IMR-90 (cell line): Measurements from ENCODE around the gene RERGL. TPM values are rescaled to one million over a fixed set of nuclear protein-coding genes. Genes with fewer than 3 reads are reported as not detected.

ENCODE experiments used
- ATAC-seq: fragments of 200-7000 bp; cut with Tn5 transposase; 2 replicates; pipeline ENCODE4 v1.9.1; 2020; ENCODE audit warnings: low read depth, mild to moderate bottlenecking, moderate library complexity
- BruUV-seq: library from RNA; stranded (reverse); fragments of 400-500 nt; replicated peaks from 2 replicates; lab custom pipeline; 2021; lab: Mats Ljungman, UMichigan
- CTCF ChIA-PET: fragments of 300-600 bp; formaldehyde crosslinking; extraction: SDS; loops from one replicate; lab custom pipeline; 2021; ENCODE audit warnings: antibody characterized with exemption; lab: Yijun Ruan, JAX
- POLR2A ChIA-PET: fragments of 300-600 bp; sonication (Branson Sonifier 250); formaldehyde crosslinking; loops from one replicate; lab custom pipeline; 2022; ENCODE audit warnings: antibody characterized with exemption; ENCODE audit not compliant: unreplicated experiment; lab: Charles Lee
- DNase-seq: peaks from one replicate; pipeline ENCODE4 v3.0.0; 2013
- H2AFZ ChIP-seq: replicated peaks from 2 replicates; pipeline ENCODE3; 2013; ENCODE audit warnings: low read length, mild to moderate bottlenecking; ENCODE audit not compliant: poor library complexity
- H2AK5ac ChIP-seq: 2 replicates; pipeline ENCODE4 v1.6.1; 2013; ENCODE audit warnings: low read depth, low read length, inconsistent platforms
- H2AK9ac ChIP-seq: replicated peaks from 2 replicates; pipeline ENCODE3; 2013; ENCODE audit warnings: mild to moderate bottlenecking, low read depth, low read length, moderate library complexity; ENCODE audit not compliant: poor library complexity
- H2BK120ac ChIP-seq: 2 replicates; pipeline ENCODE4 v1.6.1; 2013; ENCODE audit warnings: low read depth, low read length, inconsistent platforms
- H2BK15ac ChIP-seq: 3 replicates; pipeline ENCODE4 v1.6.1; 2013; ENCODE audit warnings: low read depth, low read length, inconsistent platforms
- H2BK20ac ChIP-seq: 2 replicates; pipeline ENCODE4 v1.6.1; 2013; ENCODE audit warnings: low read depth, mild to moderate bottlenecking, inconsistent platforms, low read length, moderate library complexity
- H2BK5ac ChIP-seq: 2 replicates; pipeline ENCODE4 v1.6.1; 2013; ENCODE audit warnings: mild to moderate bottlenecking, low read depth, low read length, inconsistent platforms; ENCODE audit not compliant: poor library complexity, severe bottlenecking
- H3K14ac ChIP-seq: replicated peaks from 2 replicates; pipeline ENCODE4 v1.6.1; 2013; ENCODE audit warnings: low read depth, low read length, inconsistent platforms
- H3K18ac ChIP-seq: 2 replicates; pipeline ENCODE4 v1.6.1; 2013; ENCODE audit warnings: low read depth, low read length, control low read depth
- H3K23ac ChIP-seq: 2 replicates; pipeline ENCODE4 v1.6.1; 2013; ENCODE audit warnings: low read depth, low read length, inconsistent platforms
- H3K27ac ChIP-seq: 2 replicates; pipeline ENCODE4 v1.5.1; 2013; ENCODE audit warnings: mild to moderate bottlenecking, control low read depth, low read length; ENCODE audit not compliant: insufficient read depth
- H3K27me3 ChIP-seq: 2 replicates; pipeline ENCODE4 v1.6.1; 2013; ENCODE audit warnings: low read length; ENCODE audit not compliant: control insufficient read depth, insufficient read depth
- H3K36me3 ChIP-seq: 2 replicates; pipeline ENCODE4 v1.6.1; 2013; ENCODE audit warnings: low read length, mixed read lengths; ENCODE audit not compliant: control insufficient read depth, insufficient read depth
- H3K4ac ChIP-seq: 2 replicates; pipeline ENCODE4 v1.6.1; 2013; ENCODE audit warnings: low read depth, low read length, inconsistent platforms
- H3K4me1 ChIP-seq: 2 replicates; pipeline ENCODE4 v1.6.1; 2013; ENCODE audit warnings: low read length, mixed read lengths; ENCODE audit not compliant: control insufficient read depth, insufficient read depth
- H3K4me2 ChIP-seq: 2 replicates; pipeline ENCODE4 v1.6.1; 2013; ENCODE audit warnings: low read depth, mild to moderate bottlenecking, control low read depth, low read length, moderate library complexity
- H3K4me3 ChIP-seq: 2 replicates; pipeline ENCODE4 v1.5.1; 2013; ENCODE audit warnings: low read depth, mild to moderate bottlenecking, control low read depth, low read length, moderate library complexity; ENCODE audit not compliant: insufficient read depth
- H3K56ac ChIP-seq: 2 replicates; pipeline ENCODE4 v1.6.1; 2013; ENCODE audit warnings: low read length, inconsistent platforms; ENCODE audit not compliant: insufficient read depth; ENCODE audit errors: extremely low read depth
- H3K79me1 ChIP-seq, 2 experiments: 2 replicates each; pipeline ENCODE4 v1.6.1; 2013; ENCODE audit warnings: low read length in 2 of 2, inconsistent platforms in 1 of 2, low read depth in 1 of 2
- H3K9ac ChIP-seq: 2 replicates; pipeline ENCODE4 v1.6.1; 2013; ENCODE audit warnings: low read depth, low read length, control low read depth
- H3K9me1 ChIP-seq: 2 replicates; pipeline ENCODE4 v1.6.1; 2013; ENCODE audit warnings: low read length, inconsistent platforms; ENCODE audit not compliant: insufficient read depth
- H3K9me3 ChIP-seq: 2 replicates; pipeline ENCODE4 v1.6.1; 2013; ENCODE audit warnings: low read length; ENCODE audit not compliant: control insufficient read depth, insufficient read depth
- H4K20me1 ChIP-seq: 2 replicates; pipeline ENCODE4 v1.6.1; 2013; ENCODE audit warnings: low read length, inconsistent platforms; ENCODE audit not compliant: insufficient read depth
- H4K5ac ChIP-seq: 2 replicates; pipeline ENCODE4 v1.6.1; 2013; ENCODE audit warnings: mild to moderate bottlenecking, low read depth, low read length, control low read depth
- H4K8ac ChIP-seq, 2 experiments: 2 replicates each; pipeline ENCODE4 v1.6.1; 2013; ENCODE audit warnings: low read depth in 2 of 2, low read length in 2 of 2, control low read depth in 1 of 2, inconsistent platforms in 1 of 2
- H4K91ac ChIP-seq: 2 replicates; pipeline ENCODE4 v1.6.1; 2013; ENCODE audit warnings: low read depth, low read length, inconsistent platforms; ENCODE audit not compliant: insufficient read depth
- BHLHE40 ChIP-seq: fragments of 150-350 bp; IDR thresholded peaks from 2 replicates; pipeline ENCODE4 v1.6.1; 2016; ENCODE audit warnings: mild to moderate bottlenecking, low read depth, low read length
- CEBPB ChIP-seq: IDR thresholded peaks from 2 replicates; pipeline ENCODE4 v1.6.1; 2012; ENCODE audit warnings: low read depth, low read length, improper control_type of control experiment
- CHD1 ChIP-seq: IDR thresholded peaks from 2 replicates; pipeline ENCODE4 v1.6.1; 2012; ENCODE audit warnings: low read depth, low read length, improper control_type of control experiment
- CTCF ChIP-seq: conservative IDR thresholded peaks from 2 replicates; pipeline ENCODE4 v1.5.1; 2012; ENCODE audit warnings: mild to moderate bottlenecking, low read depth, low read length, improper control_type of control experiment
- FOS ChIP-seq: fragments of 150-350 bp; IDR thresholded peaks from 2 replicates; pipeline ENCODE4 v1.6.1; 2016; ENCODE audit warnings: low read depth, low read length
- MAFK ChIP-seq: IDR thresholded peaks from 2 replicates; pipeline ENCODE4 v1.6.1; 2012; ENCODE audit warnings: low read depth, low read length, improper control_type of control experiment
- MAZ ChIP-seq: IDR thresholded peaks from 2 replicates; pipeline ENCODE4 v1.6.1; 2012; ENCODE audit warnings: low read depth, mild to moderate bottlenecking, low read length, improper control_type of control experiment, moderate library complexity, borderline replicate concordance
- NFE2L2 ChIP-seq: fragments of 150-350 bp; IDR thresholded peaks from 2 replicates; pipeline ENCODE4 v1.6.1; 2016; ENCODE audit warnings: low read depth, mild to moderate bottlenecking, low read length
- POLR2A ChIP-seq: IDR thresholded peaks from 2 replicates; pipeline ENCODE4 v1.6.1; 2012; ENCODE audit warnings: mild to moderate bottlenecking, low read depth, low read length
- RCOR1 ChIP-seq: IDR thresholded peaks from 2 replicates; pipeline ENCODE4 v1.6.1; 2012; ENCODE audit warnings: mild to moderate bottlenecking, low read length, improper control_type of control experiment; ENCODE audit not compliant: insufficient replicate concordance
- RFX5 ChIP-seq: IDR thresholded peaks from 2 replicates; pipeline ENCODE4 v1.8.0; 2012; ENCODE audit warnings: low read depth, mild to moderate bottlenecking, low read length, moderate library complexity
- SMC3 ChIP-seq: fragments of 150-350 bp; IDR thresholded peaks from 2 replicates; pipeline ENCODE4 v1.6.1; 2016; ENCODE audit warnings: low read depth, mild to moderate bottlenecking, antibody characterized with exemption, low read length, moderate library complexity
- WGBS, 2 experiments: methylation state at CpG; one replicate each; pipeline versions ENCODE4 v1.1.5 to v1.1.7; 2013; ENCODE audit warnings: missing lambda C conversion rate in 2 of 2; ENCODE audit not compliant: insufficient read length in 1 of 2; ENCODE audit errors: extremely low coverage in 2 of 2; 5-methylcytosine and 5-hydroxymethylcytosine counted together
- dilution Hi-C: fragments of 300-500 bp; cut with HindIII; formaldehyde crosslinking; loops from one replicate; pipeline ENCODE4 v1.14.3; 2018; ENCODE audit warnings: low sequenced_read_pairs; ENCODE audit not compliant: unreplicated experiment
- in situ Hi-C: fragments of 300-500 bp; cut with MboI; formaldehyde crosslinking; loops from 3 replicates; pipeline ENCODE4 v1.14.3; 2019; ENCODE audit warnings: low sequenced_read_pairs, inconsistent platforms, mixed read lengths
- intact Hi-C: fragments of 100-400 bp; cut with micrococcal nuclease; formaldehyde crosslinking; loops from 2 replicates; pipeline ENCODE4 v1.10.0; 2022
- polyA plus RNA-seq, 3 experiments: library from polyadenylated mRNA; depleted of rRNA; stranded (reverse); fragments of >200 nt; gene quantifications; 2 replicates each; pipeline ENCODE4 v1.2.3, GENCODE V29; 2012; ENCODE audit warnings: low replicate concordance in 1 of 3
- total RNA-seq: library from RNA; depleted of rRNA; stranded (reverse); fragments of >200 nt; gene quantifications from 2 replicates; pipeline ENCODE4 v1.2.3, GENCODE V29; 2012
- TF ChIP-seq, protein P1 (sequence below): fragments of 150-350 bp; IDR thresholded peaks from 2 replicates; pipeline ENCODE4 v1.6.1; 2017; ENCODE audit warnings: mild to moderate bottlenecking, antibody characterized with exemption, low read length, low read depth

Gene RERGL
- total and polyA plus RNA-seq, 2 of the 4 experiments (the other 2 are of a cell fraction): 0.10 TPM; not detected in 1

DNA sequence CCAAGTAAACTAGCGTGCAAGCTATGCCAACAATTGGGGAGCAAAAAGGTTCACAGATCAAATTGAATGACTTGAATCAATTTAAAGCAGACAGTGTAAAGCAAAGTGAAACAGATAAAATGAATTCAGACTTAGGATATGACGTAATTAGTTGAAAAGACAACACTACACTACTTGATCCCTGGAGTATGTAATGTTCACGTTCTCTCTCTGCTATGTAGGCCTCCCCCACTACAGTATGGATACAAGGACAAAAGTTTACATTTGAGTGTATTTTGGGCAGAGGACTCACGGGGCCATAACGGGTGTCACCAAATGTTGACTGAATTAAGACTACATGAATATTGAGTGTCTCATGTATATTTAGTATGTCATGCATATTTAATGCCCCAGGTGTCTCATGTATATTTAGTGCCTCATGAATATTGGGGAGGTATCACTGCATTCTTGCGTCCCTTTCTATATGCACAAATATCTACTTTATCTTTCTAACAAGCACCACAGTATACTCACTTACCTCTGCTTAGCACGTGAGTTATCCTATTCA is 44.5 kb downstream of the RERGL start:
- Histone ChIP-seq H3K9me3 (no peaks in the 10 kb centered on the region; the same call in 1 of the 2 replicates), H4K20me1 (no peaks in the 10 kb centered on the region), H3K36me3 (no peaks in the 10 kb centered on the region), H2BK20ac (no peak overlapping the region), H2BK5ac (no peak overlapping the region), H3K56ac (no peak overlapping the region), H3K4me3 (no peak overlapping the region), H2AK5ac (no peak overlapping the region), H2BK120ac (no peak overlapping the region), H3K4me1 (no peaks in the 10 kb centered on the region), H3K27ac (no peak overlapping the region), H2AFZ (no peak overlapping the region), H3K4ac (no peak overlapping the region), H3K14ac (no peak overlapping the region), H3K4me2 (no peak overlapping the region), H3K9ac (no peak overlapping the region), H3K23ac (no peak overlapping the region), H4K8ac (no peak overlapping the region), H3K27me3 (no peaks in the 10 kb centered on the region), H3K9me1 (no peaks in the 10 kb centered on the region), H2BK15ac (no peak overlapping the region), H4K5ac (no peak overlapping the region), H3K79me1 (no peaks in the 10 kb centered on the region), H2AK9ac (no peak overlapping the region), H3K18ac (no peak overlapping the region), H4K91ac (no peak overlapping the region)
- in situ Hi-C loops: no loop called here
- dilution Hi-C loops: no loop called here
- TF ChIP-seq BHLHE40: no peak
- no peak for TF ChIP-seq MAFK
- TF ChIP-seq, protein P1, sequence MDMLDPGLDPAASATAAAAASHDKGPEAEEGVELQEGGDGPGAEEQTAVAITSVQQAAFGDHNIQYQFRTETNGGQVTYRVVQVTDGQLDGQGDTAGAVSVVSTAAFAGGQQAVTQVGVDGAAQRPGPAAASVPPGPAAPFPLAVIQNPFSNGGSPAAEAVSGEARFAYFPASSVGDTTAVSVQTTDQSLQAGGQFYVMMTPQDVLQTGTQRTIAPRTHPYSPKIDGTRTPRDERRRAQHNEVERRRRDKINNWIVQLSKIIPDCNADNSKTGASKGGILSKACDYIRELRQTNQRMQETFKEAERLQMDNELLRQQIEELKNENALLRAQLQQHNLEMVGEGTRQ: no peak
- no peak for TF ChIP-seq RFX5
- no peak for TF ChIP-seq CEBPB
- no peak for TF ChIP-seq CHD1
- no peak for TF ChIP-seq RCOR1
- no peak for TF ChIP-seq SMC3
- no peak for TF ChIP-seq MAZ
- TF ChIP-seq POLR2A: no peak
- TF ChIP-seq FOS: no peak
- no peak for TF ChIP-seq NFE2L2
- TF ChIP-seq CTCF: no peak
- no peak for ATAC-seq
- intact Hi-C loops: no loop called here
- no peak for DNase-seq
- POLR2A ChIA-PET: no interaction called here
- BruUV-seq: no TSS peak
- CTCF ChIA-PET: no interaction called here
- no CpG with 5 or more reads among the region's 7 CpGs for WGBS, 2 experiments
